H1 (cell line): ENCODE measurements around the gene C20orf173. TPM values are rescaled to one million over a fixed set of nuclear protein-coding genes. Genes with fewer than 3 reads are reported as not detected.

Experiments
- CTCF ChIA-PET: fragments of 300-600 bp; sonication (Branson Sonifier 250); formaldehyde crosslinking; loops from one replicate; lab custom pipeline; 2021; ENCODE audit not compliant: partially characterized antibody; lab: Charles Lee
- POLR2A ChIA-PET: fragments of 300-600 bp; sonication (Branson Sonifier 250); formaldehyde crosslinking; loops from one replicate; lab custom pipeline; 2021; ENCODE audit warnings: inconsistent platforms; ENCODE audit not compliant: partially characterized antibody; lab: Charles Lee
- DNase-seq, 2 experiments: peaks; one replicate each; pipeline versions ENCODE4 v3.0.0 to v3.0.0-alpha.2; 2010 to 2022; ENCODE audit warnings: low spot score in 2 of 2, low read depth in 1 of 2, mixed read lengths in 1 of 2
- FAIRE-seq: peaks from 2 replicates; lab custom pipeline; 2011; peaks lifted over from hg19 to GRCh38; lab: Jason Lieb, UNC
- H2AFZ ChIP-seq: 2 replicates; pipeline ENCODE4 v1.8.1; 2012; ENCODE audit warnings: low read length, inconsistent platforms
- H2AK5ac ChIP-seq: 2 replicates; pipeline ENCODE4 v1.6.1; 2013; ENCODE audit warnings: low read depth, low read length
- H2BK120ac ChIP-seq: replicated peaks from 2 replicates; pipeline ENCODE3; 2013; ENCODE audit warnings: low read depth, low read length, inconsistent platforms
- H2BK12ac ChIP-seq: 2 replicates; pipeline ENCODE4 v1.6.1; 2013; ENCODE audit warnings: low read depth, low read length
- H2BK15ac ChIP-seq: 2 replicates; pipeline ENCODE4 v1.6.1; 2013; ENCODE audit warnings: low read length
- H2BK20ac ChIP-seq: 2 replicates; pipeline ENCODE4 v1.6.1; 2013; ENCODE audit warnings: low read length
- H2BK5ac ChIP-seq: 2 replicates; pipeline ENCODE4 v1.6.1; 2013; ENCODE audit warnings: low read depth, low read length
- H3K14ac ChIP-seq: 2 replicates; pipeline ENCODE4 v1.6.1; 2013; ENCODE audit warnings: inconsistent platforms; ENCODE audit not compliant: insufficient read length
- H3K18ac ChIP-seq: 2 replicates; pipeline ENCODE4 v1.6.1; 2013; ENCODE audit warnings: low read length; ENCODE audit errors: extremely low read depth
- H3K23ac ChIP-seq: 2 replicates; pipeline ENCODE4 v1.6.1; 2013; ENCODE audit warnings: inconsistent platforms; ENCODE audit not compliant: insufficient read length
- H3K23me2 ChIP-seq: 2 replicates; pipeline ENCODE4 v1.6.1; 2013; ENCODE audit warnings: low read depth, low read length
- H3K27ac ChIP-seq: 2 replicates; pipeline ENCODE4 v1.6.1; 2011; ENCODE audit warnings: low read depth, low read length, inconsistent platforms
- H3K27me3 ChIP-seq, 4 experiments: replicated peaks in 1 of 4; 1 replicate in 1 of 4; 2 replicates in 3 of 4; pipeline versions ENCODE4 v1.6.1 to v1.8.1; 2011 to 2013; ENCODE audit warnings: low read length in 3 of 4, mild to moderate bottlenecking in 3 of 4, inconsistent platforms in 2 of 4, mixed read lengths in 2 of 4, moderate library complexity in 1 of 4; ENCODE audit not compliant: control insufficient read depth in 3 of 4, insufficient read depth in 3 of 4; ENCODE audit errors: extremely low read depth in 1 of 4
- H3K36me3 ChIP-seq, 4 experiments: 2 replicates each; pipeline versions ENCODE4 v1.6.1 to v1.8.1; 2011 to 2013; ENCODE audit warnings: mild to moderate bottlenecking in 4 of 4, low read length in 3 of 4, moderate library complexity in 2 of 4, control low read depth in 1 of 4, inconsistent platforms in 1 of 4; ENCODE audit not compliant: insufficient read depth in 4 of 4, control insufficient read depth in 2 of 4
- H3K4ac ChIP-seq: replicated peaks from 2 replicates; pipeline ENCODE3; 2013; ENCODE audit warnings: low read length, low read depth, mixed read lengths, inconsistent platforms; ENCODE audit not compliant: insufficient read length
- H3K4me1 ChIP-seq, 4 experiments: replicated peaks in 1 of 4; 1 replicate in 1 of 4; 2 replicates in 3 of 4; pipeline versions ENCODE4 v1.6.1 to v1.8.1; 2011 to 2013; ENCODE audit warnings: low read length in 3 of 4, inconsistent platforms in 2 of 4, mixed read lengths in 1 of 4; ENCODE audit not compliant: insufficient read depth in 4 of 4, control insufficient read depth in 3 of 4
- H3K4me2 ChIP-seq, 2 experiments: 2 replicates each; pipeline versions ENCODE4 v1.6.1 to v1.8.1; 2011 to 2013; ENCODE audit warnings: low read depth in 2 of 2, low read length in 2 of 2, control low read depth in 1 of 2, inconsistent platforms in 1 of 2, mild to moderate bottlenecking in 1 of 2; ENCODE audit not compliant: insufficient read depth in 1 of 2
- H3K4me3 ChIP-seq, 4 experiments: fragments of 200-600, 300-600 bp in 1 of 4; sonication (generic), shearing (Covaris generic), sonication (Bioruptor Twin) in 1 of 4; 2 replicates each; pipeline versions ENCODE4 v1.5.1 to v1.8.1; 2011 to 2016; ENCODE audit warnings: low read length in 4 of 4, low read depth in 3 of 4, control low read depth in 2 of 4, inconsistent platforms in 2 of 4, mild to moderate bottlenecking in 2 of 4, mixed read lengths in 1 of 4, moderate library complexity in 1 of 4; ENCODE audit not compliant: insufficient read depth in 2 of 4; ENCODE audit errors: extremely low read depth in 1 of 4
- H3K56ac ChIP-seq: replicated peaks from 2 replicates; pipeline ENCODE3; 2013; ENCODE audit warnings: low read depth, mild to moderate bottlenecking, mixed read lengths, low read length, inconsistent platforms; ENCODE audit not compliant: insufficient read length
- H3K79me1 ChIP-seq: 2 replicates; pipeline ENCODE4 v1.6.1; 2013; ENCODE audit warnings: low read depth, low read length, control low read depth
- H3K79me2 ChIP-seq, 2 experiments: 2 replicates each; pipeline versions ENCODE4 v1.6.1 to v1.8.1; 2012 to 2013; ENCODE audit warnings: low read length in 2 of 2, mild to moderate bottlenecking in 2 of 2, inconsistent platforms in 1 of 2; ENCODE audit not compliant: insufficient read depth in 2 of 2, control insufficient read depth in 1 of 2
- H3K9ac ChIP-seq, 4 experiments: replicated peaks in 1 of 4; 1 replicate in 1 of 4; 2 replicates in 3 of 4; pipeline versions ENCODE4 v1.6.1 to v1.8.1; 2011 to 2013; ENCODE audit warnings: low read depth in 3 of 4, low read length in 3 of 4, control low read depth in 2 of 4, mild to moderate bottlenecking in 2 of 4, moderate library complexity in 2 of 4, inconsistent platforms in 1 of 4; ENCODE audit errors: extremely low read depth in 1 of 4
- H3K9me3 ChIP-seq, 2 experiments: 2 replicates each; pipeline versions ENCODE4 v1.6.1 to v1.8.1; 2012 to 2013; ENCODE audit warnings: mild to moderate bottlenecking in 2 of 2, moderate library complexity in 2 of 2, control low read depth in 1 of 2, inconsistent platforms in 1 of 2, low read depth in 1 of 2, low read length in 1 of 2, mixed read lengths in 1 of 2; ENCODE audit not compliant: insufficient read depth in 2 of 2
- H4K20me1 ChIP-seq, 2 experiments: replicated peaks in 1 of 2; 2 replicates each; pipeline versions ENCODE3 to v1.8.1; 2011 to 2013; ENCODE audit warnings: inconsistent platforms in 2 of 2, low read length in 2 of 2, mild to moderate bottlenecking in 1 of 2; ENCODE audit not compliant: insufficient read depth in 2 of 2, control insufficient read depth in 1 of 2
- H4K5ac ChIP-seq: 2 replicates; pipeline ENCODE4 v1.6.1; 2013; ENCODE audit warnings: low read length, low read depth, mixed read lengths, inconsistent platforms; ENCODE audit not compliant: insufficient read length
- H4K8ac ChIP-seq: 2 replicates; pipeline ENCODE4 v1.8.0; 2013; ENCODE audit warnings: mild to moderate bottlenecking, moderate library complexity, low read length, inconsistent platforms; ENCODE audit not compliant: insufficient read depth; ENCODE audit errors: extremely low read depth
- H4K91ac ChIP-seq: replicated peaks from 2 replicates; pipeline ENCODE3; 2013; ENCODE audit warnings: low read length, mixed read lengths, inconsistent platforms; ENCODE audit not compliant: insufficient read length
- CTBP2 ChIP-seq: IDR thresholded peaks from 2 replicates; pipeline ENCODE4 v1.7.0; 2011; ENCODE audit warnings: borderline replicate concordance, mild to moderate bottlenecking, moderate library complexity, mixed read lengths, low read length; ENCODE audit not compliant: insufficient read depth, insufficient read length
- EGR1 ChIP-seq: IDR thresholded peaks from 2 replicates; pipeline ENCODE4 v1.6.1; 2011; ENCODE audit warnings: low read depth, low read length, borderline replicate concordance
- PHF8 ChIP-seq: fragments of 200-600 bp; sonication (generic); conservative IDR thresholded peaks from 2 replicates; pipeline ENCODE4 v1.7.1; 2012; ENCODE audit warnings: low read depth, mild to moderate bottlenecking, inconsistent platforms, low read length, moderate library complexity
- SIN3A ChIP-seq, 2 experiments: IDR thresholded peaks in 1 of 2; conservative IDR thresholded peaks in 1 of 2; 2 replicates each; pipeline ENCODE4 v1.6.1; 2011 to 2012; ENCODE audit warnings: low read length in 2 of 2, improper control_type of control experiment in 1 of 2, low read depth in 1 of 2, mild to moderate bottlenecking in 1 of 2
- SP1 ChIP-seq: IDR thresholded peaks from 2 replicates; pipeline ENCODE4 v1.6.1; 2011; ENCODE audit warnings: low read depth, low read length
- WGBS, 2 experiments: shearing (Covaris generic) in 1 of 2; methylation state at CpG; one replicate each; pipeline versions ENCODE4 v1.1.6 to v1.1.7; 2013 to 2015; ENCODE audit warnings: low lambda C conversion rate in 2 of 2, mixed read lengths in 2 of 2, inconsistent platforms in 1 of 2, low coverage in 1 of 2, missing lambda C conversion rate in 1 of 2; ENCODE audit not compliant: insufficient replicate concordance in 2 of 2, insufficient coverage in 1 of 2, insufficient read length in 1 of 2; ENCODE audit errors: extremely low coverage in 1 of 2, missing lambda C conversion rate in 1 of 2; 5-methylcytosine and 5-hydroxymethylcytosine counted together
- polyA plus RNA-seq, 7 experiments: library from polyadenylated mRNA; depleted of rRNA in 3 of 7; stranded (reverse) in 5 of 7; unstranded in 2 of 7; fragments of >200 nt in 5 of 7; fragments of 200-250 nt in 2 of 7; gene quantifications; 1 replicate in 5 of 7; 2 replicates in 1 of 7; 4 replicates in 1 of 7; pipeline versions ENCODE4 v1.2.1 to v1.2.3, GENCODE V29; 2011 to 2013; ENCODE audit warnings: missing spikeins in 2 of 7, mixed read lengths in 2 of 7
- total RNA-seq: library from RNA; stranded (reverse); fragmentation: NEBNext Ultra II Directional; extraction: Animal tissue kit (Norgen Biotek cat#: 25700); gene quantifications from 2 replicates; pipeline ENCODE4 v1.2.1, GENCODE V29; 2021

The C20orf173 gene
- total and polyA plus RNA-seq, 2 of the 8 experiments (the other 6 are each of a cell fraction or from before 2014, with no cell fraction given), result not detected

DNA sequence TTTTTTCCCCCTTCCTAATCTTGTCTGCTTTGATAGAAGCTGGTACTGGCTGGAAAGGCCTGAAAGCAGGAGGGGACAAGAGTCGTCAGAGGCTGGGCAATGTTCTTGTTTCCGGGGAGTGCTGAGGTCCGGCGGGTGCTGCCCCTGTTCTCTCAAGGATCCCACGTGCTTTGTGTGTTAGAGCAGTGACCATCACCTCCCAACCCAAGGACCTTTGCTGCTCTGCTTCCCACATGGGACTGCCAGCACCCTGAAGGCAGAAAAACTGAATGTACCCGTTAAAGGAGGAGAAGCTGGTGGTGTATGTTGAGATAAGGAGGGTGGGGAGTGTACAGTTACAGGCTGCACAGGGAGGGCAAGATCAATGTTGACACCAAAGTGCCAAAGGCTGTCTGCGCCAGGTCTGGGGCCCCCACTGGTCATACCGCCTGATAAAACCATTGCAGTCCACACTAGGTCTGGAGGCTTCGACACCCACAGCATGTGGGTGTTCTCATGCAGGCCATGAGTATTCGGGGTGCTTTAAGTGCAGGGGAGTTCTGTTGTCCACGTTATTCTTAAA, 15.0 kb downstream of the C20orf173 start:
- WGBS, 2 experiments, result 88% methylated on average over 11 of the region's 11 CpGs; no CpG with 5 or more reads in 1 of the 2 experiments
- no peak overlapping the region for H2BK20ac ChIP-seq
- no peak overlapping the region for H2BK12ac ChIP-seq
- no peak overlapping the region for H3K9ac ChIP-seq
- H3K79me2 ChIP-seq, result no peaks in the 10 kb centered on the region
- H2AK5ac ChIP-seq, result no peak overlapping the region
- no peak overlapping the region for H2BK5ac ChIP-seq
- no peak overlapping the region for H3K14ac ChIP-seq
- FAIRE-seq (no peak), DNase-seq (no peak)
- H3K4me2 ChIP-seq, result no peak overlapping the region
- no peaks in the 10 kb centered on the region for H3K79me1 ChIP-seq
- no peak overlapping the region for H3K4ac ChIP-seq
- no peak overlapping the region for H3K18ac ChIP-seq
- ChIA-PET POLR2A (interaction anchor here (1.3 to 2.5 kb wide), 2 partner anchors 10 to 104 kb away, joined by 3 to 8 read pairs; no protein-coding TSS in a partner anchor), CTCF (interaction anchor here (0.6 to 1.7 kb wide), 8 partner anchors 9 to 417 kb away, joined by 3 to 5 read pairs (median 3); partner anchors contain the start of gene ERGIC3)
- no peak overlapping the region for H4K5ac ChIP-seq
- H3K56ac ChIP-seq, result no peak overlapping the region
- H3K27me3 ChIP-seq, result no peaks in the 10 kb centered on the region
- H3K4me1 ChIP-seq, result no peaks in the 10 kb centered on the region
- H3K36me3 ChIP-seq, result peaks cover 12 to 17% (median 15%) of the 10 kb centered on the region in 4 experiments
- peaks cover 0 to 5% of the 10 kb centered on the region in 2 experiments for H4K20me1 ChIP-seq
- H2BK120ac ChIP-seq, result no peak overlapping the region
- no peaks in the 10 kb centered on the region for H3K9me3 ChIP-seq
- no peak overlapping the region for H4K91ac ChIP-seq
- H3K4me3 ChIP-seq, result no peak overlapping the region
- no peak overlapping the region for H2BK15ac ChIP-seq
- no peak overlapping the region for H2AFZ ChIP-seq
- no peak overlapping the region for H3K23ac ChIP-seq
- no peak overlapping the region for H4K8ac ChIP-seq
- no peaks in the 10 kb centered on the region for H3K23me2 ChIP-seq
- no peak overlapping the region for H3K27ac ChIP-seq
- TF ChIP-seq EGR1, result no peak
- TF ChIP-seq CTBP2, result no peak
- TF ChIP-seq SP1, result no peak
- TF ChIP-seq SIN3A (conservative IDR thresholded peaks at IDR 0.05 in 1 of 2, IDR thresholded peaks at IDR 0.05 in 1 of 2; ENCODE audit: low read depth in 1 of 2, low read length in 2 of 2), result no peak
- TF ChIP-seq PHF8, result no peak
